ENCODE measurements around the gene PLA2G4E.

The PLA2G4E gene

GRCh38 chr15:41992151-41992802 lies 28.6 kb downstream of the PLA2G4E start:
- DNase-seq: peak; percentile 21

DNA sequence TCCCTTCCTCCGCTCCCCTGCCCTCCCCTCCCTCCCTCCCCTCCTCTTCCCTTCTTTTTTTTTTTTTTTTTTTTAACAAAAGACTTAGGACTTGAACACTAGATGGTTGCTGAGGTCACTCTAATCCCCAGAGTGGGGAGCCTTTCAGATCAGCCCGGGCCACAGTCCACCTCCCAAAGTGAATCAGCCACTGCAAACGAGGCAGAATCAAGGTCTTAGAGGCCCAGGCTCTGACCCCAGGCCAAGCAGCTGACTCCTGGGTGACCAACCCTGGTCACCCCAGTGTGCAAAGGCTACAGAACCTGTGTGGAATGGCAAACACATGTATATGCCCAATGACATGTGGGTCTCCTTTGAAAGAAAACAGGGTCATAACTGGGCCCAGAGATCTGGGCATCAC lies 30.2 kb downstream of the PLA2G4E start:
- DNase-seq: peak; percentile 10

DNA sequence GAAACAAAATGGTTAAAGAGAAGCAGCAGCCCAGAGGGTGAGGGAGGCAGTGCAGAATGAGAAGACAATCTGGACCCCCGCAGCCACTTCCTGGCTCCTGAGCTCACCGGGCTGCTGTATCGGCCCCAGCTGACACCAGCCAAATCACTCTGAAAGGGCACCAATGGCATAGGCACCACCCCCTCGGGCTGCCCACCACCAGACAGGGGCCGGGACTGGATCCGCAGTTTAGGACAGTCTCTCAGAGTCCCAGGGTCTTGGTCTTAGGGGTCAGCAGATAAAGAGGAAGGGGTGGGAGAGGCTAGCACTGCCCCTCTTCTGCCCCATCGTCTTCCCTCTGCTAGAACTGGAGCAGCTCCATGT lies 30.6 kb downstream of the PLA2G4E start:
- DNase-seq: peak; percentile 22

GRCh38 chr15:41989573-41990242 lies 31.1 kb downstream of the PLA2G4E start:
- peak; percentile 86 for DNase-seq

DNA sequence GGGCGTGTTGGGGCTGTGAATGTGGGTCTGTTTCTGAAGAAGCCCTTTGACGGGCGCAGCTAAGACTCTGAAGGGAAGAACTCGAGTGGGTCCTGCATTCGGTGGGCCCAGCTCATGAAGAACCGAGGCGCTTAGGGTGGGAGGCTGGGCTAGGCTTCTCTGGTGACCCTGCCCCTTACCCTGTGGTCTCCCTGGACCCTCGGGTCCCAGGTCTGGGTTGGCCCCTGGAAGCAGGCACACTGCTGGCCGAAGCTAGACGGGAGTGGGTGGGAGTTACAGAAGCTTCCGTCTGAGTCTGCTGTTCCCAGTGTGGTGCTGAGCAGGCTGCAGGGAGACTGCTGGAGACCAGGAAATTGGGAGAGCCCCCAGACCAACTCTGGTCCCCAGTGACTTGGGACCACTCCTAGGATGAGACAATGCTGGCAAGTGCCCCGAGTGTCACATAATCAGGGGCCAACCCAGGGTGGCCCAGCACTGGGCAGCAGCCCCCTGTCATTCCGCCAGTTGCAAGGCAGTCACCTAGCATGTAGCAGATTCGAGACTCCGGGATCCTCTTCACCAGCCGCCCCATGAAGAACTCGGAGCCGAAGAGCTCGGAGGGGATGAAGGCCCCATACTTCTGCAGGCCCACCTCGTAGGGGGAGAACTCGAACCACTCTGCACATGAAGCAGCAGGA lies 31.8 kb downstream of the PLA2G4E start:
- no peak for DNase-seq

DNA sequence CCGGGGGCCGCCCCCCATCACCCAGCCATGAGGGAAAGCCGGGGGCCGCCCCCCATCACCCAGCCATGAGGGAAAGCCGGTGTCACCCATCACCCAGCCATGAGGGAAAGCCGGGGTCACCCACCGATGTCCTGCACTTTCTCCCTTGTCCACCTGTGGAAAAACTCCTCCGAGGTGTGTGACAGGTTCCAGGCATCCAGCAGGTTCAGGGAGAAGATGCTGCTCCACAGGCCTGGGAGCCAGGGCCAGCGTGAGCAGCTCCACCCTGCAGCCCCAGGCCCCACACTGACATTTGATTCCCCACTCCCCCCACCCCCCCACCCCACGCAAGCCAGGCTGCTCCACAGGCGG lies 32.9 kb downstream of the PLA2G4E start:
- DNase-seq: no peak

DNA sequence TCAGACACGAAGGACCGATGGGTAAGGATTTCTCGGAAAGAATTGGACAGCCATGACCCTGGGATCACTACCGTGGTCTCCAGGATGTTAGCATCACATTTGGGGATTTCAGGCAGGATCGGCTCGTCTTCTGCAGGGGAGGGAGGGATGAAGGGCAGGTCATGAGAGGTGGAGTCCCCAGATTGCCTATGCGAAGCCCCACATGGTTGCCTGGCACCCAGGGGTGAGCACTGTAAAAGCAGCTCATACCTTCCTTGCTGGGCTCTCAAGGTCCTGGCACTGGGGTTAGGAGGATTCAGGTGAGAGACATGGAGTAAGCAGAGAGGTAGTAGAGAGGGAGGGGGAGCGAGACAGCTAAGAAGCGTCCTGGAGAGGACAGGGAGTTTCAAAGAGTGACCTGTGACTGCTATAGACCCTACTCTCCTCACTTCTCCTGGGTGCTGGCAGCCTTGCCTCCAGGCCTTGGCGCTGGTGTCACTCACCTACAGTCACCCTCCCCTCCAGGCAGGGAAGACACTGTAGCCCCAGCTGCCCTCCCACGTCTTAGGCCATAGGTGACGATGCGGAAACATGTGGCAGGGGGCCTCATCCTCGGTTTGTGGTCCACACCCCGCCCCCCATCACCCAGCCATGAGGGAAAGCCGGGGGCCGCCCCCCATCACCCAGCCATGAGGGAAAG lies 33.5 kb downstream of the PLA2G4E start:
- no peak for DNase-seq

DNA sequence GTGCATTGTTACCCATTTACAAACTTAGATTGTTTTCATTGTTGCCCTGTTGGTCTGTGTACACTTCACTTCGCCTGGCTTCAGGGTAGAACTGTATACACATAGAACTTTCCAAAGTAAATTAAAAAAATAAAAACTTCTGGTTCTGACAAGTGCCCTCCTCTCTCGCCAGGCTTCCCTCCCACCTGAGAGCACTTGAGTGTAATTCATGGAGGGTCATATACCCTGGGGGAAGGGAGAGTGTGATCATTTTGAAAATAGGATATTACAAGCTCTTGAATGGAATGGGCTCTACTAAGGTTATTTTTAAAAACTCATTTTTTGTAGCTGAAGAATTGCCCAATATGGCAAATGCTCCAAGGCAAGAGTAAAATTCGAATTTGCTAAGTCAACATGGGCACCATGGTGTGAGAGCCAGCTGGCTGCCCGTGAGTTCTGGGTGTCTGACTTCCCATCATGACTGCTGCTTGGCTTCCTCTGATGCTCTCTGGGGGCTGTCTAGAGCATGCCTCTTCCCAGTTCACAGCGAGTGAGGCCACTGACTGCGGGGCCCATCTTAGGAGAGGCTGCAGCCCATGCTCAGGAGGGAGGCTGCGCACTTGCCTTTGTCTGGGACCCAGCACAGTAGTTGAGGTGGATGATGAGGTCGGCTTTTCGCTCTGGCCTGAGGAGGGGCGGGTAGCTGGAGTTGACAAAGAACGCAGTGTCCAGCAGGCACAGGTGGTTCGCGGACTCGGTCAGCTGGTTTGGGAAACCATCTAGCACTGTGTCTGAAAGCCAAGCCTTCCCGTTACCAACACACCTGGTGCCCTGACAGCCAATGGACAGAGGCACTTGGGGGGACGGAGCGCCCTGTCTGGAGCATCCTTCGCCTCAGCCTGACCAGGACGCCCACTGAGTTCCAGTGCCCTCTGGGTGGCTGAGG lies 35.3 kb downstream of the PLA2G4E start:
- no peak for DNase-seq

DNA sequence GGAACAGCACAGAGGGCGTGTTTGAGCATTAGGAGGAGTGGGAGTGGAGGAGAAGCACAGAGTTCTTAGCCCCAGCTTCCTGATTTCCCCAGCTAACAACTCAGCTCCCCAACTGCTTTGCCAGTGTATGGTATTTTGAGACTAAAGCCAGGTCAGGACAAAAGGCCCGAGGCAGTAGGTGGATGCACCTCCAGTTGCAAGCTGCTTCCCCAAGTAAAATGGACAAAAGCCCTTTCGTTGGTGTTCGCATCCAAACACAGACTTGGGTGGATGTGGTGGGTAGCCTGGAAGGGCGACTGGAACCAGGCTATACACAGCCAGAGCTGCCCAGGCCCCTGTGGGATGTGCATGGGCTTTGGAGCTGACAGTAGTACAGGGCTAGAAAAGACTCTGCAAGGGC lies 36.2 kb downstream of the PLA2G4E start:
- DNase-seq: no peak

GRCh38 chr15:41983621-41984571 lies 36.9 kb downstream of the PLA2G4E start:
- DNase-seq: no peak

- DNase-seq: no peak
Measured at GRCh38 chr15:41983221-41983620, 37.6 kb downstream of the PLA2G4E start.

DNA sequence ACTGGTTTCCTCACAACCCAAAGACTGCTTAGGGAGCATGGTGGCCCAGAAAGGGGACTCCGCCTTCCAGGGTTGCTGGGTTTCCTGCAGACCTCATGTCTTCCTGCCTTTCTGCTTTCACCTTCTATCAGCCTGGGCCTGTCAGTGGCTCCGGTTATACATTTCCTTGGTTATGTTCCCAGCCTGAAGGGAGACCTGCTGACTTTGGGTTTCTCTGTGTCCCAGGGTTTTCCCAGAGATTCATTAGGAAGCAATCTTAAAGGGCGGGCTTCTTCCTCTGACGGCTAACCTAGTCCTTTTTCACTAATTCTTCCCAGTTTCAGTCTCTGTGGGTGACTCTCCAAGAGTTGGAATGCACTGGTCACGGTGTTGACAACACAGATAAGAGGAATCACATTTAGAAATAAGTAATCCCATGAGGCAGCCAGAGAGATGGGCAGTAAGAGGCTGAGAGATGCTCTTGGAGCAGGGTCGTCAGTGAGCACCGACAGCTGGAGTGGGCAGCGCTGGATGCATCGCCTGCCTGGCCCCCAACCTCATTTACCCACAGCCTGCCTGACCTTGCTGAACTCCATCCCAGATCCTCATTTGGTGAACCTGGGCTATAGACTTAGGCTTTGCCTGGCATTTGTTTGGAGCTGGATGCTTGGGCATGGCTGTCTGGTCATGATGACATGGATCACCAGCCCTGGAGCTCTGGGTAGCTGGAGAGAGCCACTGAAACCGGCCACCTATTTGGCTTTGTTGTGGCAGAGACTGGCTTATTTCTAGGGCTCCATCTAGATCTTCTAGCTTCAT lies 38.5 kb downstream of the PLA2G4E start:
- DNase-seq: no peak

- no peak for DNase-seq
Measured at GRCh38 chr15:41981371-41982132, 39.3 kb downstream of the PLA2G4E start.

DNA sequence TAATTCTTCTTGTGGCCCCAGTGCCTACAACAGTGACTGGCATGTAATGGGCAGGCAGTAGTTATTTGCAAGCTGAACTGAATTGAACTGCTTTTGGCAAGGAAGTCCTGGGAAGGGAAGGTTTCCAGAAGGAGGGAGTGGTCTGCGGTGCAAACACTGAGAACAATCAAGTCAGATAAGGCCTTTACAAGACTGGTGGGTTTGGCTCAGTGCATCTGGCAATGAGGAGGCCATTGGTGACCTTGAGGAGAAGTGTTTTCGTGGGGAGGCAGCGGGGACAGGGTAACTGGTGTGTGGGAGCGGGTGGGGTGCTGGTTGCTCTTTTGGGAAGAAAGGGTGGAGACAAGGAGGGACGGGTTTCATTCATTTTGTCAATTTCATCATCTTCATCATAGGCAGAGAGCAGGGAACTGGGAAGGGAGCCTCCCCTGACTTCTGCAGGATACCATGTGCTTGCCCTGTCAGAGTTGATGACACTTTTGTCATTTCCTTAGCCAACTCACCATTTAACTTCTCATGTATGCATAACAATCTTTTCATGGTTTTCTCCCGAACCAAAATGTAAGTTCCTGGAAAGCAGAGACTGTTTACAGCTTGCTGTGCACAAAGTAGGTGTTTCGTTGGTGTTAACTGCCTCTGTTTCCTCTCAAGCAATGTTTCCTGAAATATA lies 40.1 kb downstream of the PLA2G4E start:
- no peak for DNase-seq

DNA sequence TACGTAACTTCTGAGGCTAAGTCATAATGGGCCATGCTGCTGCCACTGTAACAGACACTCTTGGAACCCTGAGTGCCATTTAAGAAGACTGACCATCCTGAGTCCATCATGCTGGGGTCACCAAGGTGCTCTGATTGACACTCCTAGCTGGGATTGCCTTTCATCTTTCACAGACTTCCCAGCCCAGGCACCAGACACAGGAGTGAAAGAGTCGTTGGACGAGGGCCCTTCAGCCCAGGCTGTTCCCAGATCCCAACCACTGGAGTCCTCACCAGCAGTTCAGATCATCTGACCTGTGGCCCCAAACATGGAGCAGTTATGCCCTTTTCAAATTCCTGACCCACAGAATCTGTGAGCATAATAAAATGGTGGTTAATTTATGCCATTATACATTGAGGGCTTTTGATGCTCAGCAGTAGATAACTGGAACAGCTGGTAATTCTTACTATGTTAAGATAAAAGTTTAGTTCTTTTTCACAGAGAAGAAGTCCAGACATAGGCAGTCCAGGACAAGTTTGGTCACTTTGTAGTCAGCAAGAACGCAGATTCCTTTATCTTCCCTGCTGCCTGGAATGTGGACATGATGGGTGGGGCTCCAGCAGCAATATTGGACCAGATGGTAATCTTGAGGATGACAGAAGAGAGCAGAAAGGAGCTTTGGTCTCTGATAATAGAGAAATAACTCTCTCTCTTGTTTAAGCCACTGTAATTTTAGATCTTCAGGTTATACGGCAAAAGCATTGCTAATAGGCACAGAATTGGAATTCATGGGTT lies 41.2 kb downstream of the PLA2G4E start:
- no peak for DNase-seq

DNA sequence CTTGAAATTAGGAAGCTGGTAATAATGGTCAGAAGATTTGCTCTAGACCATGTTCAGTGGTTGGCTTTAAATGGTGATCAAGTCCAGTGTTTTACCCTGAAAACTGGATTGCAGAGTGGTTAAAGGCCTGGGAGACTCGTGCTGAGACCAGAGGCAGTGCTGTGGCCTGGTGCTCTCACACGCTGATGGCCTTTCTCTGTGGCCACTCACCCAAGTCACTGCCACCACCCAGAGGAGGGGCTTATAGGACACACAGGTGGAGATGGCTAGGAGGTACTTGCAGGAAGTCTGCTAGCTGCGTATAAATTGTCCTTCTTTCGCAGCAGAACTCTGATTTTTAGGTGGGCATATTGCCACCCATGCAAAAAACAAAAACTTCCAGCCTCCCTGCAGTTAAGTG lies 42.3 kb downstream of the PLA2G4E start:
- DNase-seq: no peak

DNA sequence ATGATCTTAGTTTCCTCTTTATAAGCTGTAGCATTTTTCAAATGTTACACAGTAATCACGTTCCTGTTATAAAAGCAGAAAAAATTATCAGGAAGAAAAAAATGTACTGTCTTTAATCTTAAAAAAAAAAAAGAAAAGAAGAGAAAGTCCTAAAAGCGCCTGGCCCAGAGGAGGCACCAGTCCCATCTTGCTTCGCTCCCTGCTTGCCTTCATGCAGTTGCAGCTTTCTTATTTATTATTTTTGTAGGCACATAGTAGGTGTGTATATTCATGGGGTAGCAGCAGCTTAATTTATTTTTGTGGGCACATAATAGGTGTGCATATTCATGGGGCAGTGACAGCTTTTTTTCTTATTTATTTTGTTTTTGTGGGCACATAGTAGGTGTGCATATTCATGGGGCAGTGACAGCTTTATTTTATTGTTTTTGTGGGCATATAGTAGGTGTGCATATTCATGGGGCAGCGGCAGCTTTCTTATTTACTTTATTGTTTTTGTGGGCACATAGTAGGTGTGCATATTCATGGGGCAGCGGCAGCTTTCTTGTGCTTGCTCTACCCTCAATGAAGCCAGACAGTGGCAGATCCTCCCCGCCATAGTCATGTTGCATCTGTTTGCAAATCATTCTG lies 43.0 kb downstream of the PLA2G4E start:
- no peak for DNase-seq

- DNase-seq: no peak
Measured at GRCh38 chr15:41975669-41976068, 45.2 kb downstream of the PLA2G4E start.
